Osteoblast (primary cell): Measurements from ENCODE around the gene KLHL8. TPM values are rescaled to one million over a fixed set of nuclear protein-coding genes. Genes with fewer than 3 reads are reported as not detected.

Experiments used
- DNase-seq: peaks from one replicate; pipeline ENCODE4 v3.0.0; 2011; ENCODE audit warnings: low spot score, mixed read lengths; ENCODE audit not compliant: insufficient read length; ENCODE audit errors: missing footprints
- H2AFZ ChIP-seq: 2 replicates; pipeline ENCODE4 v1.6.0; 2011; ENCODE audit warnings: mild to moderate bottlenecking, low read length
- H3K27ac ChIP-seq: 2 replicates; pipeline ENCODE4 v1.5.1; 2011; ENCODE audit warnings: mild to moderate bottlenecking, low read depth, low read length, moderate library complexity
- H3K27me3 ChIP-seq: 2 replicates; pipeline ENCODE4 v1.6.0; 2012; ENCODE audit warnings: mild to moderate bottlenecking, control low read depth, inconsistent platforms, low read length, moderate library complexity; ENCODE audit not compliant: insufficient read depth
- H3K36me3 ChIP-seq: 2 replicates; pipeline ENCODE4 v1.5.1; 2011; ENCODE audit warnings: mild to moderate bottlenecking, low read length, control low read depth, moderate library complexity; ENCODE audit not compliant: insufficient read depth
- H3K4me1 ChIP-seq: 2 replicates; pipeline ENCODE4 v1.5.1; 2011; ENCODE audit warnings: mild to moderate bottlenecking, low read length, control low read depth, moderate library complexity; ENCODE audit not compliant: insufficient read depth
- H3K4me2 ChIP-seq: 2 replicates; pipeline ENCODE4 v1.6.0; 2011; ENCODE audit warnings: mild to moderate bottlenecking, low read length; ENCODE audit not compliant: insufficient read depth
- H3K4me3 ChIP-seq: fragments of 200-600 bp; sonication (generic); 3 replicates; pipeline ENCODE4 v1.5.1; 2012; ENCODE audit warnings: mild to moderate bottlenecking, low read length, inconsistent platforms; ENCODE audit not compliant: insufficient read depth
- H3K79me2 ChIP-seq: 2 replicates; pipeline ENCODE4 v1.6.0; 2012; ENCODE audit warnings: mild to moderate bottlenecking, low read length, control low read depth, inconsistent platforms; ENCODE audit not compliant: insufficient read depth
- H3K9me3 ChIP-seq: 2 replicates; pipeline ENCODE4 v1.5.1; 2011; ENCODE audit warnings: low read depth, low read length, control low read depth
- H4K20me1 ChIP-seq: 2 replicates; pipeline ENCODE4 v1.6.0; 2012; ENCODE audit warnings: mild to moderate bottlenecking, low read length, control low read depth; ENCODE audit not compliant: insufficient read depth
- CTCF ChIP-seq: IDR thresholded peaks from 2 replicates; pipeline ENCODE4 v1.5.1; 2011; ENCODE audit warnings: mild to moderate bottlenecking, low read depth, low read length, moderate library complexity; ENCODE audit errors: extremely low read depth
- total RNA-seq: library from RNA; depleted of rRNA; stranded (reverse); fragments of >200 nt; gene quantifications from 2 replicates; pipeline ENCODE4 v1.2.3, GENCODE V29; 2012

KLHL8 gene
- total RNA-seq, 1 donor, result 12.7 TPM

- no peak for DNase-seq
- H4K20me1 ChIP-seq, result no peaks in the 10 kb centered on the region
- no peak for TF ChIP-seq CTCF
- H3K27ac ChIP-seq, result no peak overlapping the region
- H3K4me2 ChIP-seq, result no peak overlapping the region
- no peak overlapping the region for H3K4me3 ChIP-seq
- no peaks in the 10 kb centered on the region for H3K9me3 ChIP-seq
- H3K36me3 ChIP-seq, result no peaks in the 10 kb centered on the region
- no peaks in the 10 kb centered on the region for H3K27me3 ChIP-seq
- no peaks in the 10 kb centered on the region for H3K4me1 ChIP-seq
- H2AFZ ChIP-seq, result no peak overlapping the region
- no peaks in the 10 kb centered on the region for H3K79me2 ChIP-seq
Observed at GRCh38 chr4:87171944-87172343, 48.5 kb downstream of the KLHL8 start.

GRCh38 chr4:87166296-87166854 lies 54.0 kb downstream of the KLHL8 start:
- no peaks in the 10 kb centered on the region for H3K9me3 ChIP-seq
- no peak overlapping the region for H3K27ac ChIP-seq
- no peak for DNase-seq
- H2AFZ ChIP-seq, result no peak overlapping the region
- H3K4me2 ChIP-seq, result no peak overlapping the region
- no peaks in the 10 kb centered on the region for H3K79me2 ChIP-seq
- H3K36me3 ChIP-seq, result no peaks in the 10 kb centered on the region
- TF ChIP-seq CTCF, result no peak
- no peak overlapping the region for H3K4me3 ChIP-seq
- no peaks in the 10 kb centered on the region for H3K27me3 ChIP-seq
- no peaks in the 10 kb centered on the region for H3K4me1 ChIP-seq
- H4K20me1 ChIP-seq, result no peaks in the 10 kb centered on the region

- H3K79me2 ChIP-seq, result no peaks in the 10 kb centered on the region
- TF ChIP-seq CTCF, result no peak
- H3K4me2 ChIP-seq, result no peak overlapping the region
Observed at GRCh38 chr4:87165892-87166291, 54.5 kb downstream of the KLHL8 start.

GRCh38 chr4:87153078-87153870 lies 67.1 kb downstream of the KLHL8 start:
- Histone ChIP-seq H3K36me3 (no peaks in the 10 kb centered on the region), H3K79me2 (no peaks in the 10 kb centered on the region), H3K27ac (no peak overlapping the region), H3K9me3 (no peaks in the 10 kb centered on the region), H3K27me3 (no peaks in the 10 kb centered on the region), H3K4me3 (no peak overlapping the region), H3K4me2 (no peak overlapping the region), H2AFZ (no peak overlapping the region), H3K4me1 (no peaks in the 10 kb centered on the region), H4K20me1 (no peaks in the 10 kb centered on the region)
- no peak for TF ChIP-seq CTCF
- DNase-seq, result no peak

More at GRCh38 chr4:87165892-87166291, 54.5 kb downstream of the KLHL8 start:
- Histone ChIP-seq H3K4me3 (no peak overlapping the region), H4K20me1 (no peaks in the 10 kb centered on the region), H3K9me3 (no peaks in the 10 kb centered on the region), H3K27me3 (no peaks in the 10 kb centered on the region), H3K27ac (no peak overlapping the region), H3K4me1 (no peaks in the 10 kb centered on the region), H3K36me3 (no peaks in the 10 kb centered on the region), H2AFZ (no peak overlapping the region)
- DNase-seq, result no peak
